Activated T-helper 1 cell treated with Interleukin-2 at 50 U/mL for 16 hours (primary cell): ENCODE data around the gene ATP6V1A.

Source experiments
- DNase-seq: peaks from one replicate; pipeline ENCODE4 v3.0.0-alpha.2; 2020; ENCODE audit warnings: low read depth

ATP6V1A gene

DNA sequence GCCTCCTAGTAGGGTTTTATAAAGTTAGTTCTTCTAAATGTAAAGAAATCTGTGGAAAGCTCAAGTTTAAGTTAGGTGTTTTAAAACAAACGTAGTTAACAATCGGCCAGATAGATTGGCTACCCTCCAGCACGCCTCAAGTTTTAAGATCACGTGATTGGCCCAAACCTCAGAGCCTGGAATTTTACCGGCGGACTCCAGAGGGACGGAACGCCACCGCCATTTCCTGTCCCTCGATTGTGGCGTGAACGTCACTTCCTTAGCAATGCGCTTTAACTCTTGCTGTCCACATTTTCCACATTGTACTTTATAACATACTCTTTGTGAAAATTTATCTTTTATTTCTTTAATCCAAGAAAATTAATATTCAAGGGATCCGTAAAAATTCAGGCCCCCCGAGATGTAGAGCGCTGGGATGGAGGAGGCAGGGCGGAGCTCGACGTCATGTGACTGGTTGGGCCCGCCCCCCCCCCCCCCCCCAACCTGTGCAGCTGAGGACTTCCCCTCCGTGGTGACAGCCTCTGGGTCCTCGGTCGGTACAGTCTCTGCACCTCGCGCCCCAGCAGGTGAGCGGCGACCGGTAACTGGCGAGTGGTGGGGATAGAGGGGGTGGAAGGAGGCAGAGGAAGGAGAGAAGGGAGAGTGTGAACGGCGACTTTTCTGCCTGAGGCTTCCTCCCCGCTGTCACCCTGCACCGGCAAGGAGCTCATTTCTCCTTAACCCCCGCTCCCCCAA is at the start of gene ATP6V1A:
Gene ATP6V1A, plus strand, starts transcription at position 488 of the 735 bp plus-strand sequence. CDS start 31,719 bp downstream, outside the sequence.
- peak; percentile 67 for DNase-seq

DNA sequence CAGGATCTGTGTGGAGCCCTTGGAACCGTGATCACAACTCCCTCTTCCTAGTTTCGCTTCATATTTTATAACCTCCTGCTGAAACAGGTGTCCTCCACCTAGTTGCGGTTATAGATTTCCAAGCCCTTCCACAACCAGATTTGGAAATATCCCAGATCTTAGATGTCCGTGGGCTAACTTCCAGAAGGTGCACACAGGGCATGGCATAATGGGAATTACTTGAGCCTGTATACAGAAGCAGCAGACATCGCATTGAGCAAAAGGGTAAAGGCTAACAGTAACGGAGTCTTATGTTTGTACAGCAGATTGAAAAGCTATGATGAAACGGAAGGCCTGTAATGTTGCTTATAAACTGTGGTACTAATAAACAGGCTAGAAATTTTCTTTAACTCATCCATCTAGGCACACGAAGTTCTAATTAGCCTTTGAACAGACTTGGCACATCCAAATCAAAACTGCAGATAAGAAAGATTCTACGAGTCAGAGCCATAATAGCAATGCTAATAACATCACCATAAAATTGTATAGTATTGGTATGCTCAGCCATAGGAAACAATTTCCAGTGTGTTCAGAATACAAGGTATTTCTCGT is 49.2 kb upstream of the ATP6V1A start:
- DNase-seq = no peak

DNA sequence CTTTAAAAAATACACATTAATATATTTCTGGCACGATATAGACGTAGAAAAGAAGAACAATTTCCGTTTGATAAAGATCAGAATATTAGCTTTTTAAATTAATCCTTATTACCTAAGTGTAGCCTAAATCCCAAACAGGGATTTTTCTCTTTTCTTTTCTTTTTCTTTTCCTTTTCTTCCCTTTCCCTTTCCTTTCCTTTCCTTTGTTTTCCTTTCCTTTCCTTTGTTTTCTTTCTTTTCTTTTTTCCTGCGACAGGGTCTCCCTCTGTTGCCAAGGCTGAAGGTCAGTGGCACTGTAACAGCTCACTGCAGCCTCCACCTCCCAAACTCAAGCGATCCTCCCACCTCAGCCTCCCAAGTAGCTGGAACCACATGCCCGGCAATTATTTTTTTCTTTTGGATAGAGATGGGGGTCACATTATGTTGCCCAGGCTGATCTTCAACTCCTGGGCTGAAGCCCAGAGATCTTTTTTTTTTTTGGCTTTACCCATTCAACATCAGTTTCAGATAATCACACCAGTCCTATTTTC is 48.6 kb upstream of the ATP6V1A start:
- no peak for DNase-seq

DNA sequence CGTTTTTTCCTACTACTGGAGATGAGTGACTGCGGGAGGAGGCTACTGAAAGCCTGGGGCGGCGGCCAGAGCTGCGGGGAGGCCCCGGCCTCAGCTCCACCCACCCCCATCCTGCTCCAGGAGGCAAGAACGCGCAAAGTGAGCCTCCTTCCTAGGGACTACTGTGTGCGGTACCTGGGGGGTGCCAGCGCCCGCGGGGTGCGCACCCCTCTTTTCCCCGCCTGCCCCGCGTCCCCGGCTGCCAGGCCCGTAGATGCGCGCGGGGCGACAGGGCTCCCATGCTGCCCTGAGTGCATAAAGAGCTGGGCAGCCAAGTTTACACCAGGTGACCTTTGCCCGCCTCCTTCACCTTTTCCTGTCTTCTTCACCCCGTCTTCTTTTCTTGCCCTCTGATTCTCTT is 47.9 kb upstream of the ATP6V1A start:
- no peak for DNase-seq

DNA sequence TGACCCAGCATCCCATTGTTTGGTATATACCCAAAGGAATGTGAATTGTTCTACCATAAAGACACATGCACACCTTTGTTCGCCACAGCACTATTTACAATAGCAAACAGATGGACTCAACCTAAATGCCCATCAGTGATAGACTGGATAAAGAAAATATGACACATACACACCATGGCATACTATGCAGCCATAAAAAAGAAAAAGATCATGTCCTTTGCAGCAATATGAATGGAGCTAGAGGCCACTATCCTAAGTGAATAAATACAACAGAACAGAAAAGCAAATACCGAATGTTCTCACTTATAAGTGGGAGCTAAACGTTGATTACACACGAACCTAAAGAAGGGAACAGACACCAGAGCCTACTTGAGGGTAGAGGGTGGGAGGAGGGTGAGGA is 39.0 kb upstream of the ATP6V1A start:
- no peak for DNase-seq

DNA sequence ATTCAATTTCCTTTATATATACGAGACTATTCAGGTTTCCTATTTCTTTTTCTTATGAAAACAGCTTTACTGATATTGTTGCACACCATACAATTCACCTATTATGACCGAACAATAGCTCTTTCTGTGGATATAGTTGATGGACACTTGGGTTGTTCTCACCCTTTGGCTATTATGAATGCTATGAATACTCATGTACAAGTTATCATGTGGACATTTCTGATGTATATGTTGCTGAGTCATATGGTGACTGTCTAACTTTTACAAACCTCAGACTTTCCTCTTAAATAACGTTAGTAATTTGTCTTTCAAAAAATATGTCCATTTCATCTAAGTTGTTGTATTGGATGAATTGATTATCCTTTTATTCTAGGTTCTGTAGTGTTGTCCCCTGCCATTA is 34.7 kb upstream of the ATP6V1A start:
- no peak for DNase-seq

DNA sequence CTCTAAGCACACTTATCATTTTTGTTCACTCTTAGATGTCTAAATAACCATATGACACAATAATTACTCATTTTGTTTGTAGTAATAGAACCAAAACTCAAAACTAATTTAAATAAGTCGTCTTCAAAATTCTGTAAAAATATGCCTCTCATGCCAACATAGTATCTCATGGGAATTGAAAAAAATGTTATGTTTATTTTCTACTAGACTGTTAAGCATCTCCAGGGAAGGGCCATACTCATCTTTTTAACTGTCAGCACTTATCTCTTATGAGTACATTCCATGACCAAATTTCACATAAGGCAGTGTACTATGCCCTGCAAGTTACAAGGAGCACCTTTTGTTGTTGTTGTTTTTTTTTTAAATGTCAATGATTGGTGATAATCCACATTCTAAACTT is 32.1 kb upstream of the ATP6V1A start:
- DNase-seq = no peak

DNA sequence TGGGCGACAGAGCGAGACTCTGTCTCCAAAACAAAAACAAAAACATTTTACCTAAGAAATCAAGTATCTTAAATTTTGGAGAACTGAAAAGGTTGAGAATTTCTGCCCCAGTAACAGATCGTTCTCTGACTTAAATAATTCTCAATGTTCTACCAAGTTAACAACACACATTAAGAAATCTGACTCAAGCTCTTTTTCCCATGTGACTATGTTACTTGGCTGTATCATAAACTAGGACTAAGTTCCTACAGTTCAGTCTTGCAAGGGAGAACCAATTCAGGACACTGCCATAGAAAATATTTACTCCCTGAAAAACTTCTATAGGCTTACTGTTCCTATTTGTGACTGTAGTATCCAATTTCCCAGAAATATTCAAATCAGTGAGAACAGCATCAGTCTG is 29.5 kb upstream of the ATP6V1A start:
- no peak for DNase-seq

DNA sequence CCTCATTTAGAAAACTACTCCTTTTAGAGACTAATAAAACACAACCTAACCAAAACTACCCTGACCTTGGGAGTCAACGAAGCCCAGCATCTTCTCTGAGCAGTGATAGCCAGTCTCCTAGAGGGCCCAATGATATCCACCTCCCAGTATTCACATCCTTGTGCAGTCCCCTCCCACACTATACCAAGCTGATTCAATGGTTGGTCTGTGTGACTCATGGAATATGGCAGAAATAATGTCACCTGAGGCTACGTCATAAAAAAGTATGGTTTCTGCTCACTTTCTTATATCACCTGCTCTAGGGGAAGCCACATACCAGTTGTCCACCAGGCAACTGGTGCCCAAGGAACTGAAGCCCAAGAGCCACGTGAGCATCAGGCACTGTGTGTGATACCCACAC is 29.0 kb upstream of the ATP6V1A start:
- no peak for DNase-seq

DNA sequence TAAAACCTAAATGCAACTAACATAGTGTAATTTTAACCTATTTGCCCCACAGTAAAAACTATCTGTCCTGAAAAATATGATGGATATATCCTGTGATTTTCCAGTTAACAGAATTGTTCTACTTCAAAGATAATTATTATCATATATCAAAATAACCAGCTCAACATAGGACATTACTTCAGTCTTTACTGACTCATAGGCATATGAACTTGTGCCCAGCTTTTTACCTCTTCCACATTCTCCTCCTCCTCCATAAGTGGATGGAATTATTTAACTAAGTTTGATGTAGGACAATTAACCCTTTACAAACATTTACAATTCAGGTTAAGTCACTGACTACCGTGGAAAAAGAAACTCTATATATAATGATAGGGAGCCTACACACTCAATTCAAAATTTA is 27.5 kb upstream of the ATP6V1A start:
- DNase-seq = no peak

DNA sequence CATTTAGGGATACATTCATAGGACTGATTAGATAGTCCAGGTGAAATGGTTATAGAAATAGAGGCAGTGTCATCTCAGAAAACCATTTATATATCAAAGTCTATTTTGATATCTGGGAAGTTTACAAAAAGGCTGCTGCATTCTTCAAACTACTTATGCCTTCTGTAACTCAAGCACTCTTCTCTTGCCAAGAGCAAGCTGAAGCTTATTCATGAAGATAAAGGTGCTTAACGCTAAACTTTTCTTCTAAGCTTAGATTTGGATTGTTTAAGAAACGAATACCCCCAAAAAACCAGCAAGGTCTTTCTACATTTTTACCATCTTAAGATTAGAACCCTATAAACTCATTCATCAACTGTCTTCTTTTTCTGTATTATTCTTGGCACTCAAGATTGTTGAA is 27.1 kb upstream of the ATP6V1A start:
- DNase-seq = no peak

DNA sequence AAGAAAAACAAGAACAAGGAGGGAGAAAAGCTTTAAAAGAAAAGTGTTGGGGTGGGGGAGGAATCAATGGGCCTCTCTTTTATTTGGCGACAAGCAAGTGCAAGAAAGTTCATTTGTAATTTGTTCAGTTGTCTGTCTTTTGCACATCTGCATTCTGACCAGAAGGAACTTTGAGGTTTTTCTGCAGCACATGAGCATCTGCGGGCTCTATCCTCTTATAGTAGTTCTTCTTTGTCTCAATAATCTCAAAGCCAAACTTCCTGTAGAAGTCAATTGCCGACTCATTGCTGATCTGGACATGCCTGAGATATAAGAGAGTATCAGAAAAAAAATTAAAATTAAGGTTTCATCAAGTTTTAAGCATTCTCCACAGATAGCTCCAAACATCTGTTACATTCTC is 25.2 kb upstream of the ATP6V1A start:
- no peak for DNase-seq

DNA sequence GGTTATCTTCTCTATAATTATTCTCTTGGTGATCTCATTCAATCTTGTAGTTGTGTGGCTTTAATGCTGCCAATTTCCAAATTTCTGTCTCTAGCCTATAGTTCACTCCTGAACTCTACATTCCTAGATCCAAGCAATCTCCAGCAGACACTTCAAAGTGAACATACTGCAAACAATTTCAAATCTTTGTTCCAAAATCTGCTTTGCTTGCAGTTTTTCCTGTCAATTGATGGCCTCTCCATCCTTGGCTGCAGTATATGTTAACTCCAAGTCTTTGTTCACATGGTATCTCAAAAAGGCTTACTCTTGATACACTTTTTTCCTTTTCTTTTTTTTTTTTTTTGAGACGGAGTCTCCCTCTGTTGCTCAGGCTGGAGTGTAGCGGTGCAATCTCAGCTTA is 18.2 kb upstream of the ATP6V1A start:
- no peak for DNase-seq

DNA sequence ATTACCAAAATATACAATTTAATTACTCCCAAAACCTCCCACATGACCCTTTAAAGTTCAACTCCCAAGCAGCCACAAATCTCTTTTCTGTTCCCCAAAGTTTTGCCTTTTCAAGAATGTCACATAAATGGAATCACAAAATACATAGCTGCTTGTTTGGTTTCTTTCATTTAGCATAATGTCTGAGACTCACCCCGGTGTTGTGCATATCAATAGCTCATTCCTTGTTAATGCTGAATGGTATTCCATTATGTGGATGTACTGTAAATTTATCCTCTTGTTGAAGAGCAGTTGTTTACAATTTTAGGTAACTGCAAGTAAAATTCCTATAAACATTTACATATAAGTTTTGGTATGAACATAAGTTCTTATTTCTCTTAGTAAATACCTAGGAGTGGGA is 16.3 kb upstream of the ATP6V1A start:
- no peak for DNase-seq

DNA sequence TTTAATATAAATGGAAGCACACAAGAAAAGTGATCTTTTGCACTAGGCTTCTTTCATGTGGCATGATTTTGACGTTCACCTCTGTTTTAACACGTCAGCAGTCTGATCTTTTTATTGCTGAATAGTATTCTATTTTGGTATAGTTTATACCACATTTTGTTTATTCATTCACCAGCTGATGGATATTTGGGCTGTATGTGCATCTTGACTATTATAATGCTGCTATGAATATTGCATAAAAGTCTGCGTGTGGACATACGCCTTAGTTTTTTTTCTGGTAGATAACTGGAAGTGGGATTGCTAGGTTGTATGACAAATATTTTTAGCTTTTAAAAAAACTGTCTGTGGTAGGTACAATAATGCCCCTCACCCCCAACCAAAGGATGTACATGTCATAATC is 15.1 kb upstream of the ATP6V1A start:
- DNase-seq = no peak

DNA sequence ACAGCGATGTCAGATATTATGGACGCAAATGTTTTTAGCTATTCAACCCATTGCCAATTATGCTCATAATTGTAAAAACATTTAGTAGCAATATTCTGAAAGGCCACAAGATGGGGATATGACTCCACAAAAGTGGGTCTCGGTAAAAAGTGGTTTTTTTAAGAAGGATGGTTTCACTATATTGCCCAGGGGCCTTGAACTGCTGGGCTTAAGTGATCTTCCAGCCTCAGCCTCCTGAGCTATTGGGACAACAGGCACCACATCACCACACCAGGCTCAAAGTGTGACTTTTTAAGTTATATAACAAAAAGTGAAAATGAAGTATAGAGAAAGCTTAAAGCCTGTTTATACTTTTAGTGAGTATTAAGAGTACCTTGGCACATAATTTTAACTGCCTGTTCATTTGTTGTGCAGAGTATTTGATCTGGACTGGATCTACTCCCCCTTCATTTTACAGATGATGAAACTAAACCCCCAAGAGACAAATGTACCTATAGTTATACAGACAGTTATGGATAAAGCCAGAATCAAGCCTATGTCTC is 10.2 kb upstream of the ATP6V1A start:
- no peak for DNase-seq

DNA sequence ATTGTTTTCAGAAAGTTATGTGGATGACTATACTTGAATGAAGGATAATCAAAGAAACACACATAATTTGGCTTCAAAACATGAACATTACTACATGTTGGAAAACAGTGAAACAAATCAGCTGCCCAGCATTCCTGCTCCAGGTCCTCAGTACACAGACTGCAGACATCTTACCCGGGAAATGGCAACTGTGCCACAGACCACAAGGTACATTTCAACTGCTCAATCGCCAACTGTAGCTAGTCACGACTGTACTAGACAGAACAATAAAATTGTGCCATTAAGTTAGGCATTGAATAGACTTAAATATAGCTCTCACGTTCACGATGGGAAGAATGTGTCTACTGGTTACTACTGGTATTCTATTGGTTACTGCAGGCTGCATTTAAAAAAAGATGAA is 5.7 kb upstream of the ATP6V1A start:
- no peak for DNase-seq

DNA sequence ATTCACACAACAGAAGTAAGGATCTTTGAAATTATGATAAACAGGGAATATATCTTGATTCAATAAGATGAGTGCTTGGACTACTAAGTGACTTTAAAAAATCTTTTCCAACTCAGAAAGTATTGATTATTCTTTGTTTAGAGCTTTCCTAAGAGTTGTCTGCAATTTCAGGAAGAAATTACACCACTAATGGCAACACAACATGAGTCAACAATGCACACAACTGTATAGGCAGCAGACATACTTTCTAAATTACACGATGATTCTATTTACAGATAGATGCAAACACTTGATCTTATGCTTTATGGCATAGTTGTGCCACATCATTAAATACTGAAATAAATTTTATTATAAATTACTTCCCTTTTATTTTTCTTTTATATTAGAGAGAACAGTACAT is 5.2 kb upstream of the ATP6V1A start:
- no peak for DNase-seq

DNA sequence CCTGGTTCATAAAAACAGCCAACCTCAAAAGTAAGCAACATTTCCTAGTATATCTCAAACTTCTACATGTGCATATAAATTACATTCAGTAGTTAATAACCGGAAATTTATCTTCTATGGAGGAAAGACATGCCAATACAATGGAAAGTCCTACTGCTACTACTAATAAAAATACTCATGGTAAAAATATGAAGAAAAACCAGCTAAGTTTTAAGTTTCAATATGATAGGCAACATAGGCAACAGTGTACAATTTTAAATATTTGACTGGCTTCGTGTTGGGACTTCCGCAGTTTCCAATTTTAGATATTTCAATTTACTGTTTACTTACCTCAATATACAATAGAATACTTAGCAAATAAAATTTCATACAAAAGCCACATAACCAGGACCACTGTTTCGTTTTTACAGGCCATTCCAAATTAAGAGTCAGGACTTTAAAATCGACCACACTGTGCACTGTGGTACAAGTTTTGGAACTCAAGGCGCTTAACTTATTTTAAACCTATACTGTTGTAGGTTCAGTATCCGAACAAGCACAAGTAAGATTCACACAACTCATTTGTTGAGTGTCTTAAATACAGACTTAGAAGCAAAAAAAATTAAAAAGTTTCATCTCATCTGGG is 3.7 kb upstream of the ATP6V1A start:
- no peak for DNase-seq

DNA sequence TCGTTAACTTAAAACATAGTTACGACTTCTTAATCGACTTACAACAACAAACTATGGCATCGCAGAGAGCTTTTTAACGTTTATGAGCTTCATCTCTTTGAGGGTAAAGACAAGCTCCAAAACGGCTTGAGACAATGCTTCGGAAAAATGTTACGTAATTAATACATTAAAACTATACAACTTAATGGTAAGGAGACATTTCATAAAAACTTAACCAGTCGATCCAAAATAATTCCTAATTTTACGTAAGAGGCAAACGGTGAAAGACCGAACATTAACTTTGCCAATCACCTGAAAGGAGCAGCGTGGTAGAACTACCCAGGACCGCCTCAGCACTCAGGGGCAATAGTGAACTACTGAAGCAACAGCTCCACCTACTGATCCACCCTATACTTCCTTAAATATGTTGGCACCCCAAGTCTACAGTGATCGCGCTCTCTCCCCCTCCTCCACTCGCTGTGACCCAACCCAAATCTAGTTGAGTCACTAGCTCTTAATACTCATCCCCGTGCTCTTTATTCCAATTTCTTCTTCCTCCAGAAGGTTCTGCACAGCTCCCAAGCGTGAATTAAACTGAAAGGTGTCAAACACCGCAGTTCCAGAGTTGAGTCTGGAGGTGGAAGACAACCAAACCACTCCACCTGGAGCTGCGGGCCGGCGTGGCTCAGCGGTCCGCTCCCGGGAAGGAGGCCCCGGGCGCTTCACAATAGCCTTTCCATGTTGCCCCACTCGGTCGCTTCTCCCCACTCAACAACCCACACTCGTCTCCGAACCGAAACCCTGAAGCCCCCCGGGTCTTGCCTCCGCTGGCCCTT is 1.7 kb upstream of the ATP6V1A start:
- DNase-seq = peak; percentile 58

DNA sequence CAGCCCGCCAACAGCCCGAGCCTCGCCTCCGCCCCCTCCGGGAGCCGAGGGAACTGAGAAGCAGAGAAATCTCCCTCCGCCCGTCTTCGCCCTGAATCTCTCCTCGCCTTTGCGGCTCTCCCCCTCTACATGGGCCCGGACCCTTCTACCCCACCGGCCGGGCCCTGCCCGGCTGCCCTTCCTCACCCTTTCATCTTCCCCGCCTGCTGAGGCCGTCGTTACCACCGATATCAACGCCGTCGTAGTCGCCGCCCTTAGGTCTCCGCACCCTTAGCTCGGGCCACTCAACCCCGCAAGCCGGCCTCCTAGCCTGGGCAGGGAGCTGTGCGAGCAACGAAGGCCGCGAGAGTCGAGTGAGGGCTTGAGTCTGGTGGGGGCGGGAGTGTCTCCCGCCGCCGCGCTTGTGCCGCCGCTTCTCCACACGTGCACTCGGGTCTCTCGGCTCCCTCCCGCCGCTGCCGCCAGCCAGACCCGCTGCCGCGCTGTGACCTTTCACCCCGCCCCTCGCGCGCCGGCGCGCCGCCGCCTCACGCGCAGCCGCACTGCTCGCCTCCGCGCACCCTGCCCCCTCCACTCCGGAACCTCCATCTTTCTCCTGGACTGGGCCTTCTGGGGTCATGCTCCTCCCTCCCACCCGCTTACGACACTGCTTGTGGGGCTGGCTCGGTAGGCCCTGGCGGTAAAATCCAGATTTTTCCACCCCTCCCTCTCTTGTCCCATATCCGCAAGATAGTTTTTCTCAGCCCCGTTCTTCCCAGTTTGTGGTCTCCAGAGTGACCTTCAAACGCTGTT is 883 bp upstream of the ATP6V1A start, which contains the start of gene NAA50:
Gene NAA50, minus strand, starts transcription at position 494 of the 792 bp plus-strand sequence. Its CDS starts 300 bp downstream, at position 194.
- DNase-seq = peak; percentile 90
